HEK293 (cell line): Measurements from ENCODE around the gene PCBP3.

Experiments used
- ZNF473 ChIP-seq: fragments of 450-650 bp; formaldehyde crosslinking; IDR thresholded peaks from 2 replicates; pipeline ENCODE4 v1.5.1; 2017; ENCODE audit warnings: missing biosample characterization, missing genetic modification characterization
- TF ChIP-seq, protein P1 (sequence below): IDR thresholded peaks from 2 replicates; pipeline ENCODE4 v1.6.1; 2011; ENCODE audit warnings: mild to moderate bottlenecking, low read depth, low read length, borderline replicate concordance
- TF ChIP-seq, protein P2 (sequence below): fragments of 450-650 bp; formaldehyde crosslinking; IDR thresholded peaks from 2 replicates; pipeline ENCODE4 v1.5.1; 2016; ENCODE audit warnings: missing biosample characterization, missing genetic modification characterization, low read depth

DNA sequence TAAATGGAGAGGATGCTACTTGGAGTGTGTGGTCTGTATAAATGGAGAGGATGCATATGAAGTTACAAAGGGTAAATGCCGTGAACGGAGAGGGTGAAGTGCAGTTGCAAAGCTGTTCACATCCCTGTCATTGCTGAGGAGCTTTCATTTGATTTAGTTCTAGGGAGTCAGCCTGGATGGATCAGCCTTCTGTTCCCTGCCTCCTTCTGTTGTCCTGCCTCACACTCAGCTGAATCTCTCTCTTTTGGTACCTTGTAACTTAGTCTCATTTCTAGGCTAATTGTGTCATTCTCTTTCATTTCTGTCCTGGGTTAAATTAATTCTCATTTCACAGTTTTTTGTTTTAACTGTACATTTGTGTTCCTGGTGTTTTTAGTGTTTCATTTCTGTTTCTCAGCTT, 204.8 kb downstream of the PCBP3 start:
- TF ChIP-seq, protein P1, sequence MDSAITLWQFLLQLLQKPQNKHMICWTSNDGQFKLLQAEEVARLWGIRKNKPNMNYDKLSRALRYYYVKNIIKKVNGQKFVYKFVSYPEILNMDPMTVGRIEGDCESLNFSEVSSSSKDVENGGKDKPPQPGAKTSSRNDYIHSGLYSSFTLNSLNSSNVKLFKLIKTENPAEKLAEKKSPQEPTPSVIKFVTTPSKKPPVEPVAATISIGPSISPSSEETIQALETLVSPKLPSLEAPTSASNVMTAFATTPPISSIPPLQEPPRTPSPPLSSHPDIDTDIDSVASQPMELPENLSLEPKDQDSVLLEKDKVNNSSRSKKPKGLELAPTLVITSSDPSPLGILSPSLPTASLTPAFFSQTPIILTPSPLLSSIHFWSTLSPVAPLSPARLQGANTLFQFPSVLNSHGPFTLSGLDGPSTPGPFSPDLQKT, result no peak
- no peak for TF ChIP-seq ZNF473 (tag by site-specific recombination)
- TF ChIP-seq, protein P2, sequence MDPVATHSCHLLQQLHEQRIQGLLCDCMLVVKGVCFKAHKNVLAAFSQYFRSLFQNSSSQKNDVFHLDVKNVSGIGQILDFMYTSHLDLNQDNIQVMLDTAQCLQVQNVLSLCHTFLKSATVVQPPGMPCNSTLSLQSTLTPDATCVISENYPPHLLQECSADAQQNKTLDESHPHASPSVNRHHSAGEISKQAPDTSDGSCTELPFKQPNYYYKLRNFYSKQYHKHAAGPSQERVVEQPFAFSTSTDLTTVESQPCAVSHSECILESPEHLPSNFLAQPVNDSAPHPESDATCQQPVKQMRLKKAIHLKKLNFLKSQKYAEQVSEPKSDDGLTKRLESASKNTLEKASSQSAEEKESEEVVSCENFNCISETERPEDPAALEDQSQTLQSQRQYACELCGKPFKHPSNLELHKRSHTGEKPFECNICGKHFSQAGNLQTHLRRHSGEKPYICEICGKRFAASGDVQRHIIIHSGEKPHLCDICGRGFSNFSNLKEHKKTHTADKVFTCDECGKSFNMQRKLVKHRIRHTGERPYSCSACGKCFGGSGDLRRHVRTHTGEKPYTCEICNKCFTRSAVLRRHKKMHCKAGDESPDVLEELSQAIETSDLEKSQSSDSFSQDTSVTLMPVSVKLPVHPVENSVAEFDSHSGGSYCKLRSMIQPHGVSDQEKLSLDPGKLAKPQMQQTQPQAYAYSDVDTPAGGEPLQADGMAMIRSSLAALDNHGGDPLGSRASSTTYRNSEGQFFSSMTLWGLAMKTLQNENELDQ (tag by site-specific recombination), result no peak
